CD14-positive monocyte (primary cell): ENCODE results near the gene TBCD. TPM values are rescaled to one million over a fixed set of nuclear protein-coding genes. Genes with fewer than 3 reads are reported as not detected.

Source experiments
- DNase-seq, 3 donors: peaks; one replicate each; pipeline ENCODE4 v3.0.0-alpha.2; 2011 to 2022
- H2AFZ ChIP-seq: 2 replicates; pipeline ENCODE4 v1.6.0; 2012; ENCODE audit warnings: mild to moderate bottlenecking, low read depth, low read length, inconsistent platforms; ENCODE audit not compliant: insufficient read depth, poor library complexity, severe bottlenecking
- H3K27ac ChIP-seq, 2 donors: 1 replicate in 1 of 2; 2 replicates in 1 of 2; pipeline ENCODE4 v1.5.1; 2012 to 2013; ENCODE audit warnings: low read length in 2 of 2, control low read depth in 1 of 2, inconsistent platforms in 1 of 2, low read depth in 1 of 2, mild to moderate bottlenecking in 1 of 2
- H3K27me3 ChIP-seq, 2 donors: one replicate each; pipeline versions ENCODE4 v1.6.0 to v1.6.1; 2011 to 2013; ENCODE audit warnings: low read length in 2 of 2; ENCODE audit not compliant: control insufficient read depth in 2 of 2, insufficient read depth in 2 of 2
- H3K36me3 ChIP-seq, 2 donors: replicated peaks in 1 of 2; 1 replicate in 1 of 2; 2 replicates in 1 of 2; pipeline versions ENCODE4 v1.5.1 to v1.6.1; 2012 to 2013; ENCODE audit warnings: low read length in 2 of 2, control low read depth in 1 of 2, inconsistent platforms in 1 of 2, mild to moderate bottlenecking in 1 of 2; ENCODE audit not compliant: insufficient read depth in 2 of 2, control insufficient read depth in 1 of 2
- H3K4me1 ChIP-seq, 2 donors: 1 replicate in 1 of 2; 2 replicates in 1 of 2; pipeline versions ENCODE4 v1.5.1 to v1.6.1; 2012 to 2013; ENCODE audit warnings: low read length in 2 of 2, control low read depth in 1 of 2, inconsistent platforms in 1 of 2, mild to moderate bottlenecking in 1 of 2, moderate library complexity in 1 of 2; ENCODE audit not compliant: insufficient read depth in 2 of 2, control insufficient read depth in 1 of 2
- H3K4me2 ChIP-seq: replicated peaks from 2 replicates; pipeline ENCODE3; 2012; ENCODE audit warnings: low read length, moderate library complexity, mild to moderate bottlenecking; ENCODE audit not compliant: poor library complexity, severe bottlenecking; ENCODE audit errors: extremely low read depth
- H3K4me3 ChIP-seq, 3 experiments: fragments of 200-600 bp in 1 of 3; sonication (generic) in 1 of 3; replicated peaks in 1 of 3; 1 replicate in 2 of 3; 2 replicates in 1 of 3; pipeline ENCODE4 v1.5.1; 2011 to 2013; ENCODE audit warnings: low read length in 3 of 3, mild to moderate bottlenecking in 3 of 3, control low read depth in 2 of 3, low read depth in 2 of 3, inconsistent platforms in 1 of 3, moderate library complexity in 1 of 3
- H3K79me2 ChIP-seq: 2 replicates; pipeline ENCODE4 v1.6.0; 2012; ENCODE audit warnings: mild to moderate bottlenecking, control low read depth, inconsistent platforms, low read length, moderate library complexity; ENCODE audit not compliant: insufficient read depth
- H3K9ac ChIP-seq: 2 replicates; pipeline ENCODE4 v1.6.0; 2017; ENCODE audit warnings: low read length, mild to moderate bottlenecking; ENCODE audit not compliant: insufficient read depth, poor library complexity, severe bottlenecking
- H3K9me3 ChIP-seq, 2 donors: replicated peaks in 1 of 2; 1 replicate in 1 of 2; 2 replicates in 1 of 2; pipeline versions ENCODE4 v1.5.1 to v1.6.1; 2012 to 2013; ENCODE audit warnings: low read length in 2 of 2, control low read depth in 1 of 2; ENCODE audit not compliant: control insufficient read depth in 1 of 2, insufficient read depth in 1 of 2
- H4K20me1 ChIP-seq: 2 replicates; pipeline ENCODE4 v1.6.0; 2012; ENCODE audit warnings: mild to moderate bottlenecking, low read length, control low read depth, moderate library complexity; ENCODE audit not compliant: insufficient read depth
- H3K27ac Mint-ChIP-seq, 7 donors: one replicate each; pipeline ENCODE4 v1.8.0; 2020; ENCODE audit warnings: mild to moderate bottlenecking in 7 of 7, mixed read lengths in 7 of 7, moderate library complexity in 6 of 7, inconsistent platforms in 2 of 7
- H3K27me3 Mint-ChIP-seq, 3 donors: one replicate each; pipeline ENCODE4 v1.8.0; 2021 to 2022; ENCODE audit warnings: low read depth in 3 of 3, mild to moderate bottlenecking in 3 of 3, mixed read lengths in 3 of 3, moderate library complexity in 3 of 3, inconsistent platforms in 1 of 3
- H3K36me3 Mint-ChIP-seq, 2 donors: one replicate each; pipeline ENCODE4 v1.8.0; 2020; ENCODE audit warnings: mixed read lengths in 2 of 2, inconsistent platforms in 1 of 2, mild to moderate bottlenecking in 1 of 2
- H3K4me1 Mint-ChIP-seq: one replicate; pipeline ENCODE4 v1.8.0; 2020; ENCODE audit warnings: mild to moderate bottlenecking, mixed read lengths
- H3K4me3 Mint-ChIP-seq, 2 donors: one replicate each; pipeline ENCODE4 v1.8.0; 2020; ENCODE audit warnings: mild to moderate bottlenecking in 2 of 2, mixed read lengths in 2 of 2, moderate library complexity in 1 of 2
- H3K9me3 Mint-ChIP-seq, 7 donors: one replicate each; pipeline ENCODE4 v1.8.0; 2020 to 2022; ENCODE audit warnings: mixed read lengths in 7 of 7, mild to moderate bottlenecking in 6 of 7, moderate library complexity in 6 of 7, inconsistent platforms in 2 of 7
- WGBS: methylation state at CpG from one replicate; pipeline ENCODE4 v1.1.5; 2013; ENCODE audit warnings: missing lambda C conversion rate; ENCODE audit not compliant: insufficient coverage; 5-methylcytosine and 5-hydroxymethylcytosine counted together
- intact Hi-C, 2 donors: fragments of 100-400 bp; cut with micrococcal nuclease; formaldehyde crosslinking; loops; one replicate each; pipeline versions ENCODE4 v1.15.0 to v1.15.1; 2023
- polyA plus RNA-seq, 3 donors: library from polyadenylated mRNA; depleted of rRNA in 1 of 3; unstranded in 2 of 3; stranded (reverse) in 1 of 3; fragments of 300-500 nt in 2 of 3; fragments of >200 nt in 1 of 3; fragmentation: Illumina TruSeq in 2 of 3; gene quantifications; 1 replicate in 2 of 3; 2 replicates in 1 of 3; pipeline ENCODE4 v1.2.3, GENCODE V29; 2012 to 2021
- TF ChIP-seq, protein P1 (sequence below): fragments of 200-600 bp; IDR thresholded peaks from one replicate; pipeline ENCODE4 v1.8.0; 2022; ENCODE audit warnings: antibody characterized with exemption, mild to moderate bottlenecking

Gene TBCD
- polyA plus RNA-seq, 3 donors: 54.7 to 74.0 (median 66.6) TPM

DNA sequence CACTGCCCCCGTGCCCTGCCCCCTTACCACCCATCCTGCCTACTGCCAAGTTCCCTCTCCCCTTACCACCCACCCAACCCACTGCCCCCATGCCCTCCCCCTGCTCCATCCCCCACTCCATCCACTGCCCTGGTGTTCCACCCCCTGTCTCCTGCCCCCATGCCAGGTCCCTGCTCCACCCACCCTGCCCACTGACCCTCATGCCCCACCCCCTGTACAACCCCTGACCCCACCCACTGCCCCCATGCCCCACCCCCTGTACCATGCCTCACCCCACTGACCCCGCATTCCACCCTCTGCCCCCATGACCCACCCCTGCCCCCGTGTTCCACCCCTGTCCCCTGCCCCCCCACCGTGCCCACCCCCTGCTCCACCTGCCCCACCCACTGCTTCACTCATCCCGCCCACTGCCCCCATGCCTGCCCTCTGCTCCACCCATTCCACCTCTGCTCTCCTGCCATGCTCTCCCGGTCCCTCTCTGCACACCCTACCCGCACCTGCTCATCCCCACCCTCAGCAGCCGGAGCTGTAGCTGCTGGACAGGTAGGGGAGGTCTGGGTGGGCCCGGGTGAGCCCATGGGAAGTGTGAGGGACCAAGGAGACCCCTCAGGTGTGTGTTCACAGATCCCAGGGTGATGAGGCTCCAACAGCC, 42.7 kb upstream of the TBCD start:
- Histone ChIP-seq H2AFZ (no peak overlapping the region), H4K20me1 (no peaks in the 10 kb centered on the region), H3K4me2 (no peak overlapping the region), H3K9me3 (no peaks in the 10 kb centered on the region), H3K9ac (no peak overlapping the region), H3K27ac (no peak overlapping the region), H3K79me2 (no peaks in the 10 kb centered on the region), H3K4me3 (no peak overlapping the region), H3K36me3 (no peaks in the 10 kb centered on the region), H3K27me3 (no peaks in the 10 kb centered on the region), H3K4me1 (no peaks in the 10 kb centered on the region)
- Mint-ChIP-seq H3K4me3 (no peak overlapping the region), H3K27me3 (peaks cover 0 to 4% (median 4%) of the 10 kb centered on the region in 3 donors), H3K4me1 (peaks cover 4% of the 10 kb centered on the region), H3K9me3 (peaks cover 0 to 1% (median 0%) of the 10 kb centered on the region in 7 donors), H3K27ac (no peak overlapping the region), H3K36me3 (no peaks in the 10 kb centered on the region)
- no peak for DNase-seq
- intact Hi-C loops: no loop called here
- 100% methylated on average over 1 of the region's 9 CpGs for WGBS
- TF ChIP-seq, protein P1, sequence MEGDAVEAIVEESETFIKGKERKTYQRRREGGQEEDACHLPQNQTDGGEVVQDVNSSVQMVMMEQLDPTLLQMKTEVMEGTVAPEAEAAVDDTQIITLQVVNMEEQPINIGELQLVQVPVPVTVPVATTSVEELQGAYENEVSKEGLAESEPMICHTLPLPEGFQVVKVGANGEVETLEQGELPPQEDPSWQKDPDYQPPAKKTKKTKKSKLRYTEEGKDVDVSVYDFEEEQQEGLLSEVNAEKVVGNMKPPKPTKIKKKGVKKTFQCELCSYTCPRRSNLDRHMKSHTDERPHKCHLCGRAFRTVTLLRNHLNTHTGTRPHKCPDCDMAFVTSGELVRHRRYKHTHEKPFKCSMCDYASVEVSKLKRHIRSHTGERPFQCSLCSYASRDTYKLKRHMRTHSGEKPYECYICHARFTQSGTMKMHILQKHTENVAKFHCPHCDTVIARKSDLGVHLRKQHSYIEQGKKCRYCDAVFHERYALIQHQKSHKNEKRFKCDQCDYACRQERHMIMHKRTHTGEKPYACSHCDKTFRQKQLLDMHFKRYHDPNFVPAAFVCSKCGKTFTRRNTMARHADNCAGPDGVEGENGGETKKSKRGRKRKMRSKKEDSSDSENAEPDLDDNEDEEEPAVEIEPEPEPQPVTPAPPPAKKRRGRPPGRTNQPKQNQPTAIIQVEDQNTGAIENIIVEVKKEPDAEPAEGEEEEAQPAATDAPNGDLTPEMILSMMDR: no peak

DNA sequence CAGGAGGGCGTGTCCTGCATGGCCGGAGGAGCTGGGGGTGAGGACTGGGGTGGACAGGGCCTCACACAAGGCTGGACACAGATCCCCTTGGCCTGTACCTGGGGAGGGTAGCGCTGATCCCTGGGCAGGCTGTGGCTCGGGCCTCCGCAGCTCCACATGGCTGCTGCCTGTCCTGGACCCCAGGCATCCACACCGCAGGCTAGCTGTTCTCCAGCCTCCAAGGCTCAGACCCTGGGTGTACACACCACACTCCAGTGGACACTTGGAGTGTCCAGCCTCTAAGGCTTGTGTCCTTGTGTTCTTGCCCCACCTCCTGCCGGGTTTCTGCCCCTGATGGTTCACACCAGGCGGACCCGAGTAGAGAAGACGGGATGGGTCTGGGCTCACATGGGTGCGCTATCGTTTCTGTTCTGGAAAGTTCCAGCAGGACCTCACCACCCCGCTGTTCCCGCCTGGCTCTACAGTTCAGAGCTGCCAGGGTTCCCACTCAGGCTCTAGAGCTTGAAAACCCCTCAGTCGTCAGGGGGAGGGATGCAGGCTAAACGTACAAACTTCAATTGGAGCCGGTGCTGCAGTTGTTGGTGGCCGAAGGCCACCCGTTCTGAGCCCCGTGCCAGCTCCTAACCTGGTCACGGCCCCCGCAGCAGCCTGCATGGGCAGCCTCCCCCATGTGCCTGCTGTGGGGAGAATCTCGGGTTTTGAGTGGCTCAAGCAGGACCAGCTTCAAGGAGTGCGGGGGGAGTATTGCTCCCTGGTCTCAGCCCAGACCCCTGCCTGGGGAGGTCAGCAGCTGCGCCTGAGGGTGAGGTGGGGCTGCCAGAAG, 42.0 kb upstream of the TBCD start:
- Histone ChIP-seq H3K4me2 (no peak overlapping the region), H2AFZ (no peak overlapping the region), H3K36me3 (no peaks in the 10 kb centered on the region), H4K20me1 (no peaks in the 10 kb centered on the region), H3K27me3 (no peaks in the 10 kb centered on the region), H3K9ac (no peak overlapping the region), H3K79me2 (no peaks in the 10 kb centered on the region), H3K4me1 (no peaks in the 10 kb centered on the region), H3K9me3 (no peaks in the 10 kb centered on the region), H3K4me3 (no peak overlapping the region), H3K27ac (no peak overlapping the region)
- peaks cover 4% of the 10 kb centered on the region for H3K4me1 Mint-ChIP-seq
- no peaks in the 10 kb centered on the region for H3K36me3 Mint-ChIP-seq
- no peak overlapping the region for H3K27ac Mint-ChIP-seq
- TF ChIP-seq, protein P1: no peak
- DNase-seq: no peak
- H3K4me3 Mint-ChIP-seq: no peak overlapping the region
- intact Hi-C loops: no loop called here
- H3K27me3 Mint-ChIP-seq: peaks cover 0 to 6% (median 4%) of the 10 kb centered on the region in 3 donors
- H3K9me3 Mint-ChIP-seq: peaks cover 0 to 2% (median 0%) of the 10 kb centered on the region in 7 donors
- WGBS: 90% methylated on average over 23 of the region's 25 CpGs
